ENCODE data around the gene ZBTB14.

The ZBTB14 gene

GRCh38 chr18:5311301-5311989 is 15.9 kb upstream of the ZBTB14 start:
- TF ChIP-seq CTCF (conservative IDR thresholded peaks at IDR 0.05; ENCODE audit: low read depth, low read length): no peak
- H3K4me3 ChIP-seq (ENCODE audit: low read depth, low read length): no peak overlapping the region
- no peak for DNase-seq (ENCODE audit: low read depth)

- DNase-seq (ENCODE audit: low read depth): no peak
- TF ChIP-seq CTCF (conservative IDR thresholded peaks at IDR 0.05; ENCODE audit: low read depth, low read length): no peak
- no peak overlapping the region for H3K4me3 ChIP-seq (ENCODE audit: low read depth, low read length)
Measured at GRCh38 chr18:5309888-5310470, 14.5 kb upstream of the ZBTB14 start.

GRCh38 chr18:5305835-5306234 is 10.3 kb upstream of the ZBTB14 start:
- no peak overlapping the region for H3K4me3 ChIP-seq (ENCODE audit: low read depth, low read length)
- no peak for DNase-seq (ENCODE audit: low read depth)
- no peak for TF ChIP-seq CTCF (conservative IDR thresholded peaks at IDR 0.05; ENCODE audit: low read depth, low read length)

- H3K4me3 ChIP-seq (ENCODE audit: low read depth, low read length): no peak overlapping the region
- no peak for TF ChIP-seq CTCF (conservative IDR thresholded peaks at IDR 0.05; ENCODE audit: low read depth, low read length)
- DNase-seq (ENCODE audit: low read depth): no peak
Measured at GRCh38 chr18:5304232-5304631, 8.7 kb upstream of the ZBTB14 start.

- no peak for TF ChIP-seq CTCF (conservative IDR thresholded peaks at IDR 0.05; ENCODE audit: low read depth, low read length)
- no peak for DNase-seq (ENCODE audit: low read depth)
- H3K4me3 ChIP-seq (ENCODE audit: low read depth, low read length): no peak overlapping the region
Measured at GRCh38 chr18:5303636-5304035, 8.1 kb upstream of the ZBTB14 start.

GRCh38 chr18:5302606-5303005 is 7.1 kb upstream of the ZBTB14 start:
- no peak overlapping the region for H3K4me3 ChIP-seq (ENCODE audit: low read depth, low read length)
- TF ChIP-seq CTCF (conservative IDR thresholded peaks at IDR 0.05; ENCODE audit: low read depth, low read length): no peak
- DNase-seq (ENCODE audit: low read depth): no peak

- TF ChIP-seq CTCF (conservative IDR thresholded peaks at IDR 0.05; ENCODE audit: low read depth, low read length): no peak
- no peak for DNase-seq (ENCODE audit: low read depth)
- no peak overlapping the region for H3K4me3 ChIP-seq (ENCODE audit: low read depth, low read length)
Measured at GRCh38 chr18:5300476-5301010, 5.0 kb upstream of the ZBTB14 start.
